Non-pigmented ciliary epithelial cell (primary cell): ENCODE measurements around the gene HK3.

Source experiments
- DNase-seq: peaks from one replicate; pipeline ENCODE4 v3.0.0-alpha.2; 2010; ENCODE audit warnings: low read depth

Gene HK3

DNA sequence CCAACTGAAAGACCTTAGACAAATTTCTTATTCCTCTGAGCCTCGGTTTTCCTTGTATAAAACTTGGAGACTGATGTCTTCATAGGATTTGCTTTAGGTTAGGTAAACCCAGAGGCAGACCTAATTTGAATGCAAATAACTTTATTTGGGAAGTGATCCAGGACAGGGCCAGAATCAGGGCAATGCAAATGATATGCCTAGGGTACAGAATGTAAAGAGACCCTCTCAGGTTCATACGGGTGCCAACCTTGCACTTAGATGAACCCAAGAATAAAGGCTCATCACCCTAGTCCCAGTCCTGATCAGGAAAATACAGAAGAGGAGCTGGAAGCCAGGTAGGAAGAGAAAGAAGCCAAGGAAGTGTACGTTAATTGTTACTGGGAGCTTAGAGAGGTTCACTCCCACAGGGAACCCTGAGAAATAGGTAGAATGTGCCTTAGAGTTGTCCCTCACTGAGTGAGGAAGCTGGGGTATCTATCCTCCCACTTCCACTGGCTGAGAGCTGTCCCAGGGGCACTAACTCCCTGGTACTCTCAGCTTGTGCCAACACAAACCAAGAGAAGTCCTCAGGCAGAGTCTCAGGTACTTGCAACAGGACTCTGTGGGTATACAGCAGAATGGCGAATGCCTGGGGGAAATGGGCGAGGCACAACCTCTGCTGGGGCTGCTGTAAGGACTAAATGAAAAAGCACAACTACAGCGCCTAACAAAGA lies 3.1 kb upstream of the HK3 start:
- no peak for DNase-seq

GRCh38 chr5:176901260-176902101 lies 2.3 kb upstream of the HK3 start:
- no peak for DNase-seq

DNA sequence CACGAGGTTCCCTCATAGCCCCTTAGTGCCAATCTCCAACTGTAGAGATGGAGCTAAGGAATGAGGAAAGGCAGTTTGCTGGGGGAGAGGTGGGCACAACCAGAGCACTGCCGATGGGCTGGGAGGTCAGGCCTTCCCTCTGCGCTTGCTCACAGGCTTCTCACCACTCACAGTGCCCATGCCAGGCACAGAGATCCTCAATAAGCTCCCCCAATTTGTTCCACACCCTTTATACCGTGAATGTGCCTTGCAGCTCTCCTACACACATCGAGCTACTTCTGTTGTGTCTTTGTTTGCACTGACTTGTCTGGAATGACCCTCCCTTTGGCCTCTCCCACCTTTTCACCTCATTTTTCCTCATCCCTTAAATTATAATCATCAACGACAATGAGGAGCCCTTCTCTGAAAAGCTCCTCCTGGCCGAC lies 1.6 kb upstream of the HK3 start:
- DNase-seq = no peak

- no peak for DNase-seq
Observed at GRCh38 chr5:176899946-176900779, 1.0 kb upstream of the HK3 start.

- no peak for DNase-seq
Observed at GRCh38 chr5:176897263-176897662, 1.9 kb downstream of the HK3 start.

DNA sequence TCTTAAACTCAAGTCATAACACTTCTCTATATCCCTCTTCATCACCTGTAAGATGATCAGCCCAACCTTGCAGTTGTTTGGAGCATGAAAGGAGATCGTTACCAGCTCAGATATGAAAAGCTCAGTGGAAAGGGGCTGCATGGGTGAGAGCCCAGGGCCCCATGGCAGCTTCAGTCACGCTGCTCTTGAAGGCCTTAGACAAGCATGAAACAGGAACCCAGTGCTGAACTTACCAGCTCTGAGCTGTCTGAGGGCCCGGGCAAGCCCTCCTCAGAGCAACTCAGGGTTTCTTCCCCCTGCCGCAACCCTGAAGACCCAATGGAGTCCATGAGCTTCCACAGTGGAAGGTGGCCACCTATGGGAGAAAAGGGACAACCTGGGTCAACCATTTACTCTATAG lies 3.3 kb downstream of the HK3 start:
- DNase-seq = no peak

GRCh38 chr5:176894298-176894697 lies 4.8 kb downstream of the HK3 start:
- no peak for DNase-seq

DNA sequence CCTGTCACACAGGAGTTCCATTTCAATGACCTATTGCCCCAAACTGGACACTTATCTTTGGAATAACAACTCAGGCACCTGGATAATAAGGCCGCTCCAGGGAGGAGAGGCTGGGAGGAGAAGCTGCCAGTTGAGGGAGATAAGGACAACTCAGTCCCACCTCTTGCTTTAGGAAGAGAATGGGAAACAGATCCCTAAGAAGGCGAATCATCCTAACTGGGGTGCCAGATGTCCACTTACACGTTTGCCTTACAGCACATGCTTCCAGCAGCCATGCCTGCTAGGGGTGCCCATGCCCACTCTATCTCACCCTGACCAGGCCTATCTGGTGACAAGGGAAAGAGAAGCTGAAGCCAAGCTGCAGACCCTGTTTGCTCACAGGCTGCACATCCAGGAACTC lies 6.5 kb downstream of the HK3 start:
- no peak for DNase-seq

GRCh38 chr5:176891331-176891958 lies 7.7 kb downstream of the HK3 start:
- no peak for DNase-seq

GRCh38 chr5:176890455-176891330 lies 8.5 kb downstream of the HK3 start:
- no peak for DNase-seq

GRCh38 chr5:176889321-176890280 lies 9.5 kb downstream of the HK3 start:
- DNase-seq = no peak

DNA sequence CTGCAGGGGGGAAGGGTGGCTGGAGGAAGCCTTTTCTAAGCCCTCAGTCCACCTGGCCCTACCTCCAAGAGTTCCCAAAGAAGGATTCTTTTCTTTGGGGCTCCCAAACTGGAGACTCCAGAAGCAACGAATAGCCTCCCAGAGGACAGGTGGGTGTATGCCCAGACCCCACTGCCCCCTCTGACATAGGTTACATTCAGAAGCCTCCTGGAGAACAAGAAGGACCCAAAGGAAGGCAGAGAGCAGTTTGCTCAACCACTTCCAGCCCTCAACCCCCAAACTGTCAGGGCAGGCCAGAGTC lies 10.3 kb downstream of the HK3 start:
- DNase-seq = no peak

DNA sequence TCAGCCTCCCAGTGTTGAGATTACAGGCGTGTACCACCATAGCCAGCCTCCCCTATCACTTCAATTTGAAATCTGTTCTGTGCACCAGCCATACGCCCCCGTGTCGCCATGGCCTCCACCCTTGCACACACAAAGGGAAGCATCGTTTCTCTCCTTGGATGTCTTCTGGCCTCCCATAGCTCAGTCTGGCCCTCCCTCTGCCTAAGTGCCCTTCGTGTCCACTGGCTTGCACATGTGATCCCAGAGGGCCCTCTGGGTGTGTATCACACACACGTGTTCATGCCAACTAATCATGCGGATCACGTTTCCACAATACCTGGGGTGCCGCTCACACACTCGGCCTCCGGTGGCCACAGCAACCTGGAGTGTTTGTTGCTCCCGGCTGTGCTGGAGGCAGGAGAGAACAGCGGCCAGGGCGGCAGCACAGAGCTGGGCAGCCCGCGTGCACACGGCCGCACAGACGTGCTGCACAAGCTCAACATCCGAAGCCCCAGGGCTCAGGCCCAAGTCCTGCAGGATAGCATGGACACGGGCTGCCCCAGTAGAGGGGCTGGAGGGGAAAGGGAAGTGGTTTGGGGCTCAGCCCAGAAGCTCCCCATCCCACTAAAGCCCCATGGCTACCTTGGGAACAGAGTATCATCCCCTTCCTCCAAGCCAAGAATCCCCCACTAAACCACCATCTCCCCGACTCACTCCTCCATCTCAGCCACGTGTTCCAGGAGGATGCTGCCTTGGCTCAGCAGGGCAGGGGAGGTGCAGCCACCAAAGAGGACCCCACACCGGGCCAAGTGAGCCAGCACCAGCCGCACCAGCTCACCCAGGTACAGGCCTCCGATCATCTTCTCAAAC lies 10.9 kb downstream of the HK3 start:
- DNase-seq = no peak

- DNase-seq = no peak
Observed at GRCh38 chr5:176887252-176887849, 11.8 kb downstream of the HK3 start.

- no peak for DNase-seq
Observed at GRCh38 chr5:176886336-176887251, 12.6 kb downstream of the HK3 start.

GRCh38 chr5:176884571-176884890 lies 14.6 kb downstream of the HK3 start:
- DNase-seq = no peak

- DNase-seq = no peak
Observed at GRCh38 chr5:176883700-176884570, 15.2 kb downstream of the HK3 start.
